Measurements from ENCODE around the gene POLR1A.

DNA sequence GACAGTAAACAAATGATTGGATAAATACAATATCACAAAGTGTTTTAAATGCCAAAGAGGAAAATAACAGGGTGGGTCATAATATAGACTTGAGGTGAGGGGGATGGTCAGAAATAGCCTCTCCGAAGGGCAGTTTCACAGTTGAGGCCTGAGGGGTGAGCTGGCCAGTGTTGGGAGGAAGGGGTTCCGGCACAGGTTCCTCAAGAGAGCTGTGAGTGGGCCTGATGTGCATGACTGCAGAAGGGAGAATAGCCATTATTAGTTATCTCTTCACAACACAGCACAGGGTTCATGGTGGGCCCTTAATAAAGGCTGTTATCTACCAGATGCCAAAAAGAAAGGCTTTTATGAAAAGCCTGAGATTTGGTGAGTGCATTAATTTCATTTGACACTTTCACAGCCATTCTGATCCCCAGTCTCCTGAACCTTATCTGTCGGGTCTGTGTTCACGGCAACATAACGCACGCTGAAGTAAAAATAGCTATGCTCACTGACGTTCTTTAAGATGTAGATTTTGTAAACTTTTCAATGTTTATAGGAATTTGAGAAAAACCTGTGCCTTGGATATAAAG, 39.6 kb downstream of the POLR1A start:
- TF ChIP-seq, protein P1, sequence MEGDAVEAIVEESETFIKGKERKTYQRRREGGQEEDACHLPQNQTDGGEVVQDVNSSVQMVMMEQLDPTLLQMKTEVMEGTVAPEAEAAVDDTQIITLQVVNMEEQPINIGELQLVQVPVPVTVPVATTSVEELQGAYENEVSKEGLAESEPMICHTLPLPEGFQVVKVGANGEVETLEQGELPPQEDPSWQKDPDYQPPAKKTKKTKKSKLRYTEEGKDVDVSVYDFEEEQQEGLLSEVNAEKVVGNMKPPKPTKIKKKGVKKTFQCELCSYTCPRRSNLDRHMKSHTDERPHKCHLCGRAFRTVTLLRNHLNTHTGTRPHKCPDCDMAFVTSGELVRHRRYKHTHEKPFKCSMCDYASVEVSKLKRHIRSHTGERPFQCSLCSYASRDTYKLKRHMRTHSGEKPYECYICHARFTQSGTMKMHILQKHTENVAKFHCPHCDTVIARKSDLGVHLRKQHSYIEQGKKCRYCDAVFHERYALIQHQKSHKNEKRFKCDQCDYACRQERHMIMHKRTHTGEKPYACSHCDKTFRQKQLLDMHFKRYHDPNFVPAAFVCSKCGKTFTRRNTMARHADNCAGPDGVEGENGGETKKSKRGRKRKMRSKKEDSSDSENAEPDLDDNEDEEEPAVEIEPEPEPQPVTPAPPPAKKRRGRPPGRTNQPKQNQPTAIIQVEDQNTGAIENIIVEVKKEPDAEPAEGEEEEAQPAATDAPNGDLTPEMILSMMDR (IDR thresholded peaks at IDR 0.05; ENCODE audit: low read depth, low read length): no peak
- no peak for TF ChIP-seq MYC (IDR thresholded peaks at IDR 0.05; ENCODE audit: low read depth, low read length)
- no peak for TF ChIP-seq POLR2A (IDR thresholded peaks at IDR 0.05; ENCODE audit: extremely low read depth, insufficient read length)

All from NB4 (cell line).